Measurements from ENCODE around the gene PLEKHG5. TPM values are rescaled to one million over a fixed set of nuclear protein-coding genes. Genes with fewer than 3 reads are reported as not detected.

The PLEKHG5 gene
- total RNA-seq, 2 experiments from 2014 or later: 1.7 to 1.8 TPM

GRCh38 chr1:6519935-6520671, 28.6 kb upstream of the PLEKHG5 start:
- Mint-ChIP-seq H3K27me3 (ENCODE audit: low read depth) (no peaks in the 10 kb centered on the region), H3K9me3 (no peaks in the 10 kb centered on the region), H3K27ac (no peak overlapping the region), H3K36me3 (ENCODE audit: low read depth) (peaks cover 6% of the 10 kb centered on the region), H3K4me1 (ENCODE audit: low read depth) (no peaks in the 10 kb centered on the region), H3K4me3 (no peak overlapping the region)
- no peak for DNase-seq
- intact Hi-C loops (cut with micrococcal nuclease): loop anchor here (5.0 kb wide), 1 partner anchor 33 kb away; no protein-coding TSS in a partner anchor
- CTCF ChIA-PET: interaction anchor here (1.7 kb wide), 1 partner anchor 34 kb away, joined by 3 read pairs; no protein-coding TSS in a partner anchor

DNA sequence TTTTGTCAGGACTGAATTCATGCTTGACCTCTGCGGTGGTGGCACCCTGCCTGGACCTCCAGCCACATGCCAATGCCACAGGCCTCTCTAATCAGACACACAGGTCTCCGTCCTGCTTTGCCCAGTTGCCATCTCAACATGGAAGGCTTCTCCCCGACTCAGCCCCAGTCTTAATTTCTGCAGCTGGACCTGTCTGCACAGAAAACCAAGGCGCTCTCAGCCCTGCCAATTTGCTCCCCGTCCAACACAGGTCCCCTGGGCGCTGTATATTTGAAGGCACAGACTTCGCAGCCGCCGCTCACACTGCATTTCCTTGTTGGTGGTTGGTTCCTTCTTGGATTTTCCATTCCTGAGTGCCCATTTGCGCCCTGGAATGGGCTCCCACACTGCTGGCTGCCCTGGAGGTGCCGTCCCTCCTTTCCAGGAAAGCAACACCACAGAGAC, 28.0 kb upstream of the PLEKHG5 start:
- Mint-ChIP-seq H3K27ac (no peak overlapping the region), H3K36me3 (ENCODE audit: low read depth) (peaks cover 5% of the 10 kb centered on the region), H3K27me3 (ENCODE audit: low read depth) (no peaks in the 10 kb centered on the region), H3K4me3 (no peak overlapping the region), H3K4me1 (ENCODE audit: low read depth) (no peaks in the 10 kb centered on the region), H3K9me3 (no peaks in the 10 kb centered on the region)
- CTCF ChIA-PET: no interaction called here
- DNase-seq: no peak
- intact Hi-C loops (cut with micrococcal nuclease): no loop called here

- intact Hi-C loops (cut with micrococcal nuclease): no loop called here
- CTCF ChIA-PET: interaction anchor here (1.0 kb wide), 1 partner anchor 115 kb away, joined by 3 read pairs; no protein-coding TSS in a partner anchor
- Mint-ChIP-seq H3K36me3 (ENCODE audit: low read depth) (no peaks in the 10 kb centered on the region), H3K4me1 (ENCODE audit: low read depth) (no peaks in the 10 kb centered on the region), H3K4me3 (no peak overlapping the region), H3K9me3 (no peaks in the 10 kb centered on the region), H3K27ac (no peak overlapping the region), H3K27me3 (ENCODE audit: low read depth) (no peaks in the 10 kb centered on the region)
- no peak for DNase-seq
These were observed 26.0 kb upstream of the PLEKHG5 start for GRCh38 chr1:6517435-6517851.

DNA sequence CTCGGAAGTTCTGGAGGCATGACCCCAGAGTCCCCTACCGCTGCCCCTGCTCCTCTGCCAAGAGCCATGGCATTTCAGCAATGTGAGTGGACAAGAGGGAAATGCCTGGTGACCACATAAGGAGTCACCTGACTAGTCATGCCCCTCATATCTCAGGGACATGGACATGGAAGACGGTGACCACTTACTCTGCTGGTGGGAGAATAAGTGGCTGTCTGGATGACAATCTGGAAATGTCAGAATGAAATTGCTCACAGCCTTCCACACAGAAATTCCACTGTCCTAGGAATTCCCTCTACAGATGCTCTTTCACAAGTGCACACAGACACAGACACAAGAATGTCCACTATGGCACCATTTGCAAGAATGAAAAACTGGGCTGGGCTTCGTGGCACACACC, 24.3 kb upstream of the PLEKHG5 start:
- no peak for DNase-seq

GRCh38 chr1:6513320-6513801, 21.9 kb upstream of the PLEKHG5 start:
- Mint-ChIP-seq H3K27me3 (ENCODE audit: low read depth) (no peaks in the 10 kb centered on the region), H3K4me1 (ENCODE audit: low read depth) (no peaks in the 10 kb centered on the region), H3K4me3 (no peak overlapping the region), H3K27ac (no peak overlapping the region), H3K36me3 (ENCODE audit: low read depth) (no peaks in the 10 kb centered on the region), H3K9me3 (no peaks in the 10 kb centered on the region)
- CTCF ChIA-PET: no interaction called here
- DNase-seq: no peak
- intact Hi-C loops (cut with micrococcal nuclease): no loop called here

More for the DNA sequence above, 24.3 kb upstream of the PLEKHG5 start:
- CTCF ChIA-PET: interaction anchor here (1.5 kb wide), 1 partner anchor 8 kb away, joined by 3 read pairs; no protein-coding TSS in a partner anchor
- Mint-ChIP-seq H3K27ac (no peak overlapping the region), H3K9me3 (no peaks in the 10 kb centered on the region), H3K4me3 (no peak overlapping the region), H3K4me1 (ENCODE audit: low read depth) (no peaks in the 10 kb centered on the region), H3K27me3 (ENCODE audit: low read depth) (no peaks in the 10 kb centered on the region), H3K36me3 (ENCODE audit: low read depth) (no peaks in the 10 kb centered on the region)
- intact Hi-C loops (cut with micrococcal nuclease): no loop called here

GRCh38 chr1:6512908-6513280, 21.4 kb upstream of the PLEKHG5 start:
- CTCF ChIA-PET: no interaction called here
- Mint-ChIP-seq H3K4me3 (no peak overlapping the region), H3K4me1 (ENCODE audit: low read depth) (no peaks in the 10 kb centered on the region), H3K9me3 (no peaks in the 10 kb centered on the region), H3K36me3 (ENCODE audit: low read depth) (no peaks in the 10 kb centered on the region), H3K27me3 (ENCODE audit: low read depth) (no peaks in the 10 kb centered on the region), H3K27ac (no peak overlapping the region)
- DNase-seq: no peak
- intact Hi-C loops (cut with micrococcal nuclease): no loop called here

GRCh38 chr1:6512245-6512907, 20.9 kb upstream of the PLEKHG5 start:
- no peak overlapping the region for H3K27ac Mint-ChIP-seq
- CTCF ChIA-PET: no interaction called here
- no peak overlapping the region for H3K4me3 Mint-ChIP-seq
- intact Hi-C loops (cut with micrococcal nuclease): no loop called here
- H3K36me3 Mint-ChIP-seq (ENCODE audit: low read depth): no peaks in the 10 kb centered on the region
- no peaks in the 10 kb centered on the region for H3K4me1 Mint-ChIP-seq (ENCODE audit: low read depth)
- no peaks in the 10 kb centered on the region for H3K9me3 Mint-ChIP-seq
- DNase-seq: no peak
- H3K27me3 Mint-ChIP-seq (ENCODE audit: low read depth): no peaks in the 10 kb centered on the region

DNA sequence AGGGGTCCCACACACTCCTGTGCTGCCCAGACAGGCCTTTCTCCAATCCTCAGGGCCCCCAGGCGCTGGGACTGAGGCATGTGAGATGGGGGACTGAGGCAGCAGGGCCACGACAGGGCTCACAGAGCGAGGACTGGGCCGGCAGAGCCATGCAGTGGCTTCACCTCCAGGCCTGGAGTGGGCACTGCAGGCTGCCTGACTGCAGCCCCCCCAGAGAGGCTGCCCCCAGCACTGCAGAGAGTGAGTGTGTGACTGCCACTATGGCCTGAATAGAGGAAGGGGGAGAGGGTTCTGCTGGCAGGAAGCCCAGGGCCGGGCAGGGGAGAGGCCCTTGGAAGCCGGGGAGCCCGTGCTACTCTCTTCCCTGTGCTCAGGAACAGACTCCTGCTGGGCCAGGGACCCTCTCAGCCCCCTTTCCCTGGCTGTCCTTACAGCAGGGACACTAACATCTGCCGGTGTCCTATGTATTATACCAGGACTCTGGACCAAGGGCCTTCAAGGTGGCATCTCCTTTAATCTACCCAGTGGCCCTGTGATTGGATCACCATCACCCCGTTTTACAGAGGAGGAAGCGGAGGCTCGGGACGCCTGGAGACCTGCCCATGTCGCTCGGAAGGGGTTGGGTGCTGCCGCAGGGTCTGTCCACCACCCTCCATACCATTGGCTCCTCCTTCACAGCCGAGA, 20.2 kb upstream of the PLEKHG5 start:
- H3K27me3 Mint-ChIP-seq (ENCODE audit: low read depth): no peaks in the 10 kb centered on the region
- no peaks in the 10 kb centered on the region for H3K4me1 Mint-ChIP-seq (ENCODE audit: low read depth)
- no peak overlapping the region for H3K27ac Mint-ChIP-seq
- H3K36me3 Mint-ChIP-seq (ENCODE audit: low read depth): no peaks in the 10 kb centered on the region
- CTCF ChIA-PET: interaction anchor here (0.6 kb wide), 1 partner anchor 174 kb away, joined by 3 read pairs; no protein-coding TSS in a partner anchor
- H3K4me3 Mint-ChIP-seq: no peak overlapping the region
- no peak for DNase-seq
- intact Hi-C loops (cut with micrococcal nuclease): no loop called here
- H3K9me3 Mint-ChIP-seq: no peaks in the 10 kb centered on the region

GRCh38 chr1:6511056-6511455, 19.6 kb upstream of the PLEKHG5 start:
- intact Hi-C loops (cut with micrococcal nuclease): no loop called here
- DNase-seq: no peak
- no peaks in the 10 kb centered on the region for H3K27me3 Mint-ChIP-seq (ENCODE audit: low read depth)
- no peaks in the 10 kb centered on the region for H3K4me1 Mint-ChIP-seq (ENCODE audit: low read depth)
- CTCF ChIA-PET: interaction anchor here (0.6 kb wide), 1 partner anchor 174 kb away, joined by 3 read pairs; no protein-coding TSS in a partner anchor
- H3K4me3 Mint-ChIP-seq: no peak overlapping the region
- H3K36me3 Mint-ChIP-seq (ENCODE audit: low read depth): no peaks in the 10 kb centered on the region
- no peak overlapping the region for H3K27ac Mint-ChIP-seq
- H3K9me3 Mint-ChIP-seq: no peaks in the 10 kb centered on the region

DNA sequence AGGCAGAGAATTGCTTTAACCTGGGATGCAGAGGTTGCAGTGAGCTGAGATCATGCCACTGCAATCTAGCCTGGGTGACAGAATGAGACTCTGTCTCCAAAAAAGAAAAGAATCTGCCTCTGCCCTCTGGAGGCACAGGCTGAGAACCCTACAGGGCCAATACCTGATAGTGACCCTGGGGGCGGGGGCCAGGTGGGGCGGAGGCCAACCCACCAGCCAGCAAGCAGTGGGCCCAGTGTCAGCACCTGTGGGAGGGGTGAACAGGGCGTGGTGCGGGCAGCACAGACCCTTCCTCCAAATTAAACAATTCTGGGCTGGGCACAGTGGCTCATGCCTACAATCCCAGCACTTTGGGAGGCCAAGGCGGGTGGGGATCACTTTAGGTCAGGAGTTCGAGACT, 19.0 kb upstream of the PLEKHG5 start:
- no peak overlapping the region for H3K4me3 Mint-ChIP-seq
- CTCF ChIA-PET: no interaction called here
- no peaks in the 10 kb centered on the region for H3K4me1 Mint-ChIP-seq (ENCODE audit: low read depth)
- intact Hi-C loops (cut with micrococcal nuclease): no loop called here
- no peaks in the 10 kb centered on the region for H3K27me3 Mint-ChIP-seq (ENCODE audit: low read depth)
- no peaks in the 10 kb centered on the region for H3K36me3 Mint-ChIP-seq (ENCODE audit: low read depth)
- H3K27ac Mint-ChIP-seq: no peak overlapping the region
- H3K9me3 Mint-ChIP-seq: no peaks in the 10 kb centered on the region
- no peak for DNase-seq

- no peak for DNase-seq
- H3K27me3 Mint-ChIP-seq (ENCODE audit: low read depth): no peaks in the 10 kb centered on the region
- CTCF ChIA-PET: no interaction called here
- no peaks in the 10 kb centered on the region for H3K4me1 Mint-ChIP-seq (ENCODE audit: low read depth)
- H3K4me3 Mint-ChIP-seq: no peak overlapping the region
- intact Hi-C loops (cut with micrococcal nuclease): no loop called here
- H3K9me3 Mint-ChIP-seq: no peaks in the 10 kb centered on the region
- H3K27ac Mint-ChIP-seq: no peak overlapping the region
- H3K36me3 Mint-ChIP-seq (ENCODE audit: low read depth): no peaks in the 10 kb centered on the region
These were observed 18.4 kb upstream of the PLEKHG5 start for GRCh38 chr1:6509919-6510291.

DNA sequence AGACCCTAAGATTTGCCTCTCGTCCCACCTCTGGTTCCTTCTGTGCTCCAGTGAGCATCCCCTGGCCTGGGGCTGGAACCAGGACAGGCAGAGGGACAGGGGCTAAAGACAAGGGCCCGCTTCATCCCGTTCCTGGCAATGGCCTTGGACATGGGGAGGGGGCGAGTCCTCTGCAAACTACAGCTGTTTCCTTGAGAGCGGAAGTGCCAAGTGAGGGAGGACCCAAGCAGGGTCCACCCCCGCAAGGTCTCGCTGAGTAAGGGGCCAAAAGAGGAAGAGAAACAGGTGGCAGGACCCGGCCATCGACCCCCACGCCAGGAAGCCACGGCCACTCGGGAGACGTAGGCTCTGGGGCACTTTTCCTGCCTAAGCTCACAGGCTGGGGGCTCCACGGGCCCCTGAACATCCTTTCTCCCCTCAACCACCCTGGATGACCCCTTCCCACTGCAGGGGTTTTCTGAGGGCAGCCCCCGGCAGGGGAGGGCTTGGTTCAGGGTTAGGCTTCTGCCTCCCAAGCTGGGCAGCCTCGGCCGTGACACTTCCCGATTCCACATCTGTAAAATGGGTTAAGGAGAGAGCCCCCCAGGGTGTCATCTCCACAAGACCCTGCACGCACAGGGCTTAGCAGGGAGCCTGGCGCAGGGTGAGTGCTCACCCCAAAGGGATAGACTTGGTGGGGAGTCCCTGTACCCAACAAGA, 17.9 kb upstream of the PLEKHG5 start:
- no peak for DNase-seq
- no peaks in the 10 kb centered on the region for H3K27me3 Mint-ChIP-seq (ENCODE audit: low read depth)
- H3K4me1 Mint-ChIP-seq (ENCODE audit: low read depth): no peaks in the 10 kb centered on the region
- CTCF ChIA-PET: interaction anchor here (0.6 kb wide), 1 partner anchor 303 kb away, joined by 4 read pairs; no protein-coding TSS in a partner anchor
- no peak overlapping the region for H3K27ac Mint-ChIP-seq
- no peaks in the 10 kb centered on the region for H3K36me3 Mint-ChIP-seq (ENCODE audit: low read depth)
- H3K9me3 Mint-ChIP-seq: no peaks in the 10 kb centered on the region
- no peak overlapping the region for H3K4me3 Mint-ChIP-seq
- intact Hi-C loops (cut with micrococcal nuclease): no loop called here

All from activated naive CD4-positive, alpha-beta T cell treated with anti-CD3 and anti-CD28 coated beads for 36 hours (primary cell).